SKM-1 treated with dmso at 0.1 percent for 144 hours (cell line): Measurements from ENCODE around the gene CCSER1.
"Not testable (repeated sequence)": the region's sequence is repeated elsewhere in the genome, so short reads cannot be mapped to it uniquely, and the experiment has no call there.

Experiments used
- DNase-seq: peaks from one replicate; lab custom pipeline; 2025; ENCODE audit not compliant: unreplicated experiment; lab: John Stamatoyannopoulos, UW

The CCSER1 gene

DNA sequence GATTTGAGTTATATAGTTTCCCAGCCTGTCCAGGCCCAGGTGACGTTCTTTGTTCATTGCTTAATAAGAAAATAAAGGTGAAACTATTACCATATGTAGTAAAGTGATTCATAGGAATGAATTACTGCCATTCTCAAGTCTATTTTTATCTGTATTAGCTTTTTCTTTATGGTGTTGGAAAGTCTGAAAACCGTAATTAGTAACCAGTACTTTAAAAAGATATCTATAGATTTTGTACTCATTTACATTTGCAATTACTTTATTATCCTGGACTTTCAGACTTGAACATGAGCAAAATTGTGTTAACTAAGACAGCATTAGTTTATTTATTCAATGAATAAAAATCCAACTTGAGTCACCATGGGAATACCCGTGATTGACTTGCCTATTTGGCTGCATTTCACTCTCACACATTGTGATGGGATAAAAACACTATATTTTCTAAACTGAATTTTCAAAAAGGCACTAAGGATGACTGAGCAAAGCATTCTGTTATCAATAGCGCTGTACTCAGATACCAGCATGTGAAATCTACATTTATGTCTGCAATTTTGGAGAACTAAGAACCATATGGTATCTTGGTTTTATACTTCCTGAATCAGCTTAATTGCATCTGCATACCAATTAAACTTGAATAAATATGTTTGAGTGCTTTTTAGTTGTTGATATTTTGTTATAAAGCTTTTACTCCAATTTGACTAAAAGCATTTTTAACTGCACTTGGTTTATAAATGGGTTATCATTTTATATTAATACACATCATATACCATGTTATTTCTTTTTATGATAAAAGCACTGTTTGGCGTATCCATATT is 154.6 kb downstream of the CCSER1 start:
- no peak for DNase-seq

DNA sequence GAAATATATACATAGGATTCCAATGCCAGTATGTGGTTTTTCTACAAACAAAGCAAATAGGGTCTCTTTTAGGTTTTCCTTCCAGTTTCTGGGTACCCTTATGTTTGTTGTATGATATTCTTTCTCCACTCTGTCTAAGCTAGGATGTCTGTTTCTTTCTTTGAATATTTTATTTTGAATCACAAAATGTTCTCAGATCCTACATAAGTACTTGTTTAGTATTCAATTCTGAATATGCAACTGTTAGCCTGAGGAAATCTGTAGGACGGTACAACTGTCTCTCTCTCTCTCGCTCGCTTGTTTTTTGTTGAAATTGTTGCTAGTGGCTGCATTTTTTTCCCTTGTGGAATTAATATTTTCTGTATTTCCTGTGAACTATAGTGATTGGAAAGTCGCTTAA is 163.2 kb downstream of the CCSER1 start:
- no peak for DNase-seq

DNA sequence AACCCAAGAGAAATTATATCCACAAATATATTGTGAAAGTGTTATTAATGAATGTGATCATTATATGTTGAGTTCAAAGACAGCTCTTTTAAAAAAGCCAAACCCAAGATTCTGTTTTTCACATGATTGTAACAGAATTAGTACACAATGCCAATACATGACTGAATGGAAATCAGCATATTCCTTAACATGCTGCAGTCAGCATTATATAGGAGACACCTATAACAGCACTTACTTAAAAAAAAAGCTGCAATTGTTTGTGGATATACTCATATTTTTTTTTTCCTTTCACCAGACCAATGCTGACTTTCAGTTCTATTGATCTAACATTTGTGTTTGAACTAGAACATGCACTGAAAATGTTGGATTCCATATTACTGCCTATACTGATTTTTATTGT is 165.2 kb downstream of the CCSER1 start:
- no peak for DNase-seq

DNA sequence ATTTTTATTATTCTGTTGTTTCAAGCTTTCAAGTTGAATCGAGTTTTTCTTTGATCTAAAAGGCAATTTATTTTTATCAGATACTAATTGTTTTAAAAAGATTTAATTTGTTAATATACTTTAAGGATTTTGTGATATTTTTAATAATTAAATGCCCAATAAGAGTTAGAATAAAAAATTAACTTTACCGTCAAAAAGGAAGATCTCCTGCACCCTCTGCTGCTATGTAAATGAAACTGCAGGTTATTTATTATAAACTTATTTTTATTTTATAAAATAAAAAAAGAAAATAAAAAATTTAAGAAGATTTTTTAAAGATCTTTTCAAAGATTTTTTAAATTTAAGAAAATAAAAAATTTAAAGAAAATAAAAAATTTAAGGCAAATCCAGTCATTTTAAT is 166.1 kb downstream of the CCSER1 start:
- DNase-seq, result no peak

DNA sequence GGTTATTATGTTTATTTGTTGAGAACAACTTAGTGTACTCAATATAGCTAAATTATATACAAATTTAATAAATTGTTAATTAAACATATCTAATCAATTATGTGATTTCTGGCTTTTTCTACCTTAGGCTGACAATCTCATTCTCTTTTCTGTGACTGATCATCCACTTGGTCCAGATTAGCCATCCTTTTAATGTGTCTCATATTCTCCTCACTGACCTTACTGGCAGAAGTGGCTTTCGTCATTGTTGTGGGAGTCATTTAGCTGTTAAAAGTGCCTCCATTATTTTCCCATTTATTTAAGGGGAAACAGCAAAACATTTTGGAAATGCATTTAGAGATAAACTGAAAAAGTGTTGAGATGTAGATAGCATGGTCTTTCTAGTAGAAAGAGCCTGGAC is 172.2 kb downstream of the CCSER1 start:
- no peak for DNase-seq

DNA sequence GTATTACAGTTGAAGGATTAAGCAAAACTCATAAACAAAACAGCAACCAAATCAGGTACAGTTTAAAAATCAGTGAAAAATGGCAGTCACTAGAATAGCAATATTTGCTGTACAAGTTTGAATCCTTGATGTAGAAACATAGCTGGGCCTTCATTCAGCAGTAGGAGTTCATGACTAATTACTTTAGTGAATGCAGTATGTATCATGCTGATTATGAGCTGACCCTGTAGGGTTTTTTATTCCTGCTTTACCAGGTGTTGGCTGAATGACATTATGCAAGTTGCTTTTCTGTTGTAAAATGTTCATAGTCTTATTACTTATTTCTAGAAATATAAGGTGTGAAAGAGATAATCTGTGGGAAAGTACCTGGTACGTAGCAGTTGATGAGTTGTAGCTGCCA is 179.6 kb downstream of the CCSER1 start:
- DNase-seq, result no peak

DNA sequence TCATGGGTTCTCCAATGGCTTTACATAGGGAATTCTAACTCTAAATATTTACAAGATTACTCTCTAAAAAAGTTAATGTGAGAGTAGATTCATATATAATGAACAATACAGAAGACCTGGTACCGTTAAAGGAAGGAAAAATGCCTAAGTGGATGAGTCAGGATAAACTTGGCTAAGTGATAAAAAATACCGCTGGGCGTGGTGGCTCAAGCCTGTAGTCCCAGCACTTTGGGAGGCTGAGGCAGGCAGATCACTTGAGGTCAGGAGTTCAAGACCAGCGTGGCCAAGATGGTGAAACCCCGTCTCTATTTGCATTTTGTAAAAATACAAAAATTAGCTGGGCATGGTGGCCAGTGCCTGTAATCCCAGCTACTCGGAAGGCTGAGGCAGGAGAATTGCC is 189.9 kb downstream of the CCSER1 start:
- DNase-seq, result not testable (repeated sequence)

DNA sequence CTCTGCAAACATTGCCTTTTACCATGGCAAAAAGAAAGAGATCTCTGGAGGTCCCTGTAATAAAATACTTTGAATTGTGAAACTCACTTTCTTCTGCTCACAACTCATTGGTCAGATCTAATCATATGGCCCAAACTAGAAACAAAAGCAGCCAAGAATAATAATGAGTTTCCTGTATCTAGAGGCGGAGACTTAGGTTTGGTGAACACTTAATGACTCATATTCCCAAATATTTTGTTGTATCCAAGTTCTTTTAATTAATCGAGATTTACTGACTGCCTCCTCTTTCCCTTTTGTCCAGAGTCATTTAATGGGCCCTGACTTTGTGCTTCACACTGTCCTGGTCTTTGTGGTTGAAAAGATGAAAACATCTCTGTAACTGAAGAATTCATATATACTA is 190.6 kb downstream of the CCSER1 start:
- DNase-seq, result no peak

DNA sequence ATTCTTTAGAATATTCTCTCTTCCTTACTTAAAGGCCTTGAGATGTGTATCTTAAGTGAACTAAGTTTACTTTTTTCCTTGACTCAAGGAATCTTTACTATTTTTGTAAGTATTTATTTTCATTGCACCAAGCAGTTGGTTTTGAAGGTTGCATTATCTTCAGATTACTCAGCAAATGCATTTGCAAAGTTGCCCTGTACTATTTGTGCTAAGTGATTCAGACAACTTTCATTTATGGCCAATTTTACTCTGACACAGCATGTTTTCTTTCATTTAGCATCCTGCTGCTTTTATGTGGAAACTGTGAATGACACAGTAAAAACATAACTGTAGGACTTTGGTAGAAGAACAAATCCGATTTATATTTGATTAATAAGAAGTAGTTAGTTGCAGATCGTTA is 191.0 kb downstream of the CCSER1 start:
- no peak for DNase-seq

DNA sequence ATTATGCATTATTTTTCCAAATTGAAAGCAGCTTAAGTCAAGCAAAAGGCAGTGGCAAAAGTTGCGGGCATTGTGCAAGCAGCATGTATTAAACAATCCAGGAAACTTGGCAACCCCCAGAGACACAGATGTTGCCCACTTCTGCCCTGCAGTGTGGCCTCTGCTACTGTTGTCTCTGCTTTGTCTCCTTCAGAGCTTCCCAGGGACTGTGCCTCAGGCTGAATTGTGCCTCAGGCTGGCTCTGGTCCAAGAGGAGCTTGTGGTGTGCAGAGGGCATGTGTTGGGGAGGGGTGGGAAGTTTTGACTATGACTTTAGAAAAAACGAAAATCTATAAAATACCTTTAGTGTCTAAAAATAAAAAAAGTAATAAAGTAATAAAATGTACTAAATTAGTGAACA is 201.4 kb downstream of the CCSER1 start:
- DNase-seq, result peak; percentile 59

DNA sequence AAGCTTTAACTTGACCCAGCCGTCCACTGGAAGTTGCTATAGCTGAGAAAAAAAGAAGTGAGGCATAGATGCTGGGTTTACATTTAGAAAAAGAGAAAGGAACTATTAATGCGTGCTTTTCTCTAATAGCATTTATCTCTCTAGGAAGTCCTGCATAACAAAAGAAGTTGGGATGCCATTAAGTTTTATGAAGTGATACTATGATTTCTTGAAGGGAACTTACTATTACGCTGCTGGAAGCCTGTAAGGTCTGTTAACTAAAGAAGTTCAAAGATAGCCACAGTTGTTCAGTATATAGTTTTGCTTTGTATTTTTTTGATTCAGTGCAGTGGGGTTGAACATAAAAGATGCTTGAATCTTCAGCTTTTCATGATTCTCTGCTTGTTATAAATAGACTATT is 203.4 kb downstream of the CCSER1 start:
- no peak for DNase-seq

DNA sequence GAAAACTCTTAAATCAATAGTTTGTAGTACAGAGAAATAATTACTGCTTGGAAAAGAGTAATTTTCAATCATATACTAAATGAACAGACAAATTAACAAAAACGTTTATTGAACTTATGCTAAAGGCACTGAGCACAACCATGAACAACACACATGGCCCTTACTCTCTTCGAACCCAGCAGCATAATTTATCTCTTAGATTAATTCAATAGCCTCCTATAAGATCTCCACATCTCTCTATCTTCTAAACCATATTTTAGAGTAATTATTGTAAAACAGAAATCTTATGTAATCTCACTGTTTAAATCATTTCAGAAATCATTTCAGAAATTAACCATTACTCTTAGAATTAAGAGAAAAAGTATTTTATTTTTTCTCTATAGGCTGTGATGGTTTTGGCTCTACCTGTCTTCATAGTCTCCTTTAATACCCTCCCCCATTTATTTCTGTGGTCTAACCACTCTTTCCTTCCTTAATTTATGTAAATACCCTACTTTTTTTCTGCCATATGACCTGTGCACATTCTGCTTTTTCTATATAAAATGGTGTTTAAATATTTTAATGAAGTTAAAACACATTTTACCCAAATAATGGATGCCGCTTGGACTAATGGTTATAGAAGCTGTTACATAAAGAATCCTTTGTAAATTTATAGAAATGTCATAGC is 218.5 kb downstream of the CCSER1 start:
- DNase-seq, result no peak

DNA sequence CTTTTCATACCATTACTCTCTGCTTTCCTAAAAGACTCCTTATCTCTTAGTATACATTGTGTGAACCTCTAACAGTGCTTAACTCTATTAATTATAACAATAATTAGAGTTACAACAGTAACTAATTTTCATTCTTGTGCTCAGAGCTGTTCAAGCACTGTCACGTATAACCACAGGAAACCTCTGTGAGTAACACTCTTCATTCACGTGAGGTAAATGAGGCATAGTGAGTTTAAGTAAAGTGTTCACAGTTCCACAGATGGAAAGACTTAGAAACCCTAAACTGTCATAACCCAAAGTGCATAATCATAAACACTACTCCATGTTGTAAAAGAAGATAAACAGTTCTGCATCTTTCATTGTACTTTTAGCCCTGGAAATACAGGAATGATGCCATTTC is 222.4 kb downstream of the CCSER1 start:
- DNase-seq, result no peak

DNA sequence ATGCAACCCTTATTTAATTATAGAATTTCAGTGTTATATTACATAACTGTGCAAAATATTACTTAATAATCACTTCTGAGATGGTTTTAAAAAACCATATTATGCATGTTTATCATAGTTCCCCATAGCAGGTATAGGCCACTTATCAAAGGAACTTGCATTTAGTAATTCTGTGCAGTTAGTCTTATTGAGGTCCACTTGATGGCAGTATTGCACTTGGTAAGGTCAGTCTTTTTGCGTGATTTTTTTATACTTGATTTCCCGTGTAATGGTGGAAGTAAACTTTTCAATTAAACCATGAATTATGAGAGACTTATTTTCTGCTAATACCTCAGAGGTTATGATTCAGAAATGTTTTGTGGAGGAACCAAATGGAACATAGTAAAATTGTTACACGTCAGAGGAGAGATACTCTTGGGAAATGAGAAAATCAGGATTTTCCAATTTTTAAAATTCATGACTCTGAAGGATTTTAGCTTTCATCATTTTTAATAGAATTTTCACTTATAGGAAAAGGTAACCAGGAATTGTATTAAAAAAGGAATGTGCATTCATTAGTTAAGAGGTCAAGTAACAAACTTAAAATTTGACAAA is 230.0 kb downstream of the CCSER1 start:
- peak; percentile 15 for DNase-seq

DNA sequence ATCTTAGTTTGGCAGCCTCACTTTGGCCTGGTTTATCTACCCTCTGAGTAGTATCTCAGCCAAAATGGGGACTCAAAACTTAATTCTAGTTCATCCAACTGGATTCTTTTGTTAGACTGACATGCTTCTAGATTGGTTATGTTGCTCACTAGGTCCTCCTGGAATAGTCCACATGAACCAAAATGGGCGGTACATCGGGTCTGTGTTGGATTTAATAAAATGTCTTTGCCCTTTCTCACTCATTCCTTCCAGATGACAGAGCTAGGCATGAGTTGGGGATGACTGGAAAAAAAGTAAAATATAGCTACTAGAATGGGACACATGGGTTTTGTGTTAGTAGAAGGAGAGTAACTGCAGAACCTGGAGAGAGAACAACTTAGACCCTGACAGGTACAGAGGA is 247.9 kb downstream of the CCSER1 start:
- no peak for DNase-seq

DNA sequence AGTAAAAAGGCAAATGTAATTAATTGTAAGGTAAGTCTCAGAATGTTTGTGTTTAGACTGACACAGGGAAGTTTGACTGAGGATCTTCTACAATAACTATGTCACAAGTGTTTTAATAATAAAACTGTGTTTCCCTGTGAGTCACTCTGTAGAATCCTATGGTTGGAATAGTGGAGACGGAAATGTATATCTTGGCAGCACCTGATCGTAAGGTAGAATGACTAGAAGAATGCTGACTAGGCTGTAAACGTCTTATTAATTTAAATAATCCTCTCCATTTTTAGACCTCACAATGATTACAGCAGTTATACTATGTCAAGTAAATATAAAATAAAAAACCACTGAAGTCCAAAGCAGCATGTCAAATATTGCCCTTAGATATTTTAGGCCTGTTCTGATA is 266.0 kb downstream of the CCSER1 start:
- DNase-seq, result no peak

DNA sequence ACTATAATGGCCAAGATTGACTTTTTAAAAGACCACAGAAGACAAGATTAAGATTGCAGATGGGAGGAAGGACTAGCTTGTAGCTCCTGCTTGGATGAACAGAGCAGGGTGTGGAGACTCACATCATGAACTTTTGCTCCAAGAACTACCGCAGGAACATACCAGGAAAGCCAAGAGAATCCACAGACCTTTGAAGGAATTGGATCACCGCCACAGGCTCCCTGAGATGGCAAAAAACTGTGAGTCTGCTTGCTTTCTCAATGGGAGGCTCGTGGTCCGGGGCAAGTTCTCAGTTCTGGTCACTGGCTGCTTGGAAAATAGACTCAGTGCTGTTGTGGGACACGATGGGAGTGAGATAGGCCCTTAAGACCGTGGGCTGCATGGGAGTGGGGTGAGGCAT is 276.6 kb downstream of the CCSER1 start:
- DNase-seq, result no peak

DNA sequence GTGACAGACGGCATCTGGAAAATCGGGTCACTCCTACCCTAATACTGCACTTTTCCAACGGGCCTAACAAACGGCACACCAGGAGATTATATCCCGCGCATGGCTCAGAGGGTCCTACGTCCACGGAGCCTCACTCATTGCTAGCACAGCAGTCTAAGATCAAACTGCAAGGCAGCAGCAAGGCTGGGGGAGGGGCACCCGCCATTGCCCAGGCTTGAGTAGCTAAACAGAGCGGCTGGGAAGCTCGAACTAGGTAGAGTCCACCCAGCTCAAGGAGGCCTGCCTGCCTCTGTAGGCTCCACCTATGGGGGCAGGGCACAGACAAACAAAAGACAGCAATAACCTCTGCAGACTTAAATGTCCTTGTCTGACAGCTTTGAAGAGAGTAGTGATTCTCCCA is 280.7 kb downstream of the CCSER1 start:
- DNase-seq, result not testable (repeated sequence)

DNA sequence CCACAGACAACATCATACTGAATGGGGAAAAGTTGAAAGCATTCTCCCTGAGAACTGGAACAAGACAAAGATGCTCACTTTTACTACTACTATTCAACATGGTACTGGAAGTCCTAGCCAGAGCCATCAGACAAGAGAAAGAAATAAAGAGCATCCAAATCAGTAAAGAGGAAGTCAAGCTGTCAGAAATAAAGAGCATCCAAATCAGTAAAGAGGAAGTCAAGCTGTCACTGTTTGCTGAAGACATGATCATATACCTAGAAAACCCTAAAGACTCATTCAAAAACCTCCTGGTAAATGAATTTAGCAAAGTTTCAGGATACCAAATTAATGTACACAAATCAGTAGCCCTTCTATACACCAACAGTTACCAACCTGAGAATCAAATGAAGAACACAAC is 285.6 kb downstream of the CCSER1 start:
- peak; percentile 3 for DNase-seq

DNA sequence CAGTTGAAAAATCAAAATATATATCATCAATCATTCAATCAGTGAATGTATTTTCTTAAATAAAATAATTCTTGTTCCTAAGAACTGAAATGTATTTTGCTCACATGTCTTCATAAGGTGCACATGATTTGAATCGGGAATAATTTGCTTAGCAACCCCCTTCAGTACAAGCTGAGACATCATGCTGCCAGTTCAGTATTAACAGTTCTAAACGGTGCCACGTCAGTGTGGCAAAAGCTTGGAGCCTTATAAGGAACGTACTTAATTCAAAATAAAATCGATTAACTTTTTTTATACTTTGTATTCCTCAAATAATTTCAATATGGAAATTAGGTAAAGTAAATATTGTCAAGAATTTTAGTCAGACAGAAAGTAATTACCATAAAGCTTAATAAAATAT is 287.9 kb downstream of the CCSER1 start:
- DNase-seq, result no peak

DNA sequence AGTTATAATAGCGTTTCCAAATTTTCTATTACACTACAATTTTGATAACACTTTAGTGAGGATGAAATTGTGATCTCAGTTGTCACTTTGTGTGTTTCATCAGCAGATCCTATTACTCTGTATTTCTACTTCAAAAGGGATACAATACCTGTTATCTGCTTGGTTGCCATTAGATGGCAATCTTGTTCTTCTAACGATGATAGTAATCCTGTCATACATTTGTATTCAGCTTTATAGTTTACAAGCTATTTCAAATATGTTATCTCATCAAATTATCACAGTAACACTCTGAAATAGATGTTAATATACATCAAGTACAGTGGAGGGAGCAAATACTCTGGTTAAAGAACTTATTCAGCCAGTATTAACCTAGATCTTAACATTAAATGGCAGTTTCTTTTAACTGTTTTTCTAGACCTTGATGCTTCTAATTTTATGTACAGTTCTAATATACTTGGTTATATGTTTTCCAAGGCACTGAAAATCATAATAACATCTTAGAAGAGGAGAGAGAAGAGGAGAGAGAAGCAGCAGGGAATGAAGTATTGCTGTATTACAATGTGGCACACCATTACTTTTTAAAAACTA is 292.0 kb downstream of the CCSER1 start:
- DNase-seq, result peak; percentile 41

DNA sequence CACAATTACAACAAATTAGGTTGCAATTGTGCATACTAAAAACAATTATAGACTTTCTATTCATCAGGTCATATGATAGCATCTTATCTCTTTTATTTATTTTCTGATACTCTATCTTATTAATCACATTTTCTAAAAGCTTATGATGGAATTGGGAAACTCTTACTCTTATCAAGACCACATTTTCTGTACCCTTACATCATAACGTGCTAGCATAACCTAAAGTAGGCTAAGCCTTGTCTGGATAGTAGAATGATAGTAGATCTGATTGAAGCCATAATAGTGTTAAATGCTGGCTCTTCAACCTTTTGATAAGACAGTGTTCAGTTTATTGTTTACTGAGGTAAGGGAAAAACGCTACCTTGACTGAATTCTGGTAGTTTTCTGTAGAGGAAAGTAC is 294.0 kb downstream of the CCSER1 start:
- no peak for DNase-seq
